H9 (cell line): ENCODE measurements around the gene C12orf50. TPM values are rescaled to one million over a fixed set of nuclear protein-coding genes. Genes with fewer than 3 reads are reported as not detected.

Experiments
- DNase-seq: peaks from one replicate; pipeline ENCODE4 v3.0.0-alpha.2; 2017
- H2AFZ ChIP-seq: one replicate; pipeline ENCODE4 v1.6.1; 2013; ENCODE audit warnings: mild to moderate bottlenecking, low read length, control low read depth, moderate library complexity
- H2AK5ac ChIP-seq: 2 replicates; pipeline ENCODE4 v1.6.1; 2013; ENCODE audit warnings: low read length, control low read depth, mixed read lengths; ENCODE audit not compliant: insufficient read length
- H2BK120ac ChIP-seq: one replicate; pipeline ENCODE4 v1.6.1; 2013; ENCODE audit warnings: low read depth, mild to moderate bottlenecking, low read length, control low read depth, inconsistent platforms; ENCODE audit not compliant: poor library complexity, severe bottlenecking
- H2BK12ac ChIP-seq: 2 replicates; pipeline ENCODE4 v1.6.1; 2013; ENCODE audit warnings: low read length, control low read depth, mixed read lengths, low read depth; ENCODE audit not compliant: insufficient read length
- H2BK15ac ChIP-seq: 2 replicates; pipeline ENCODE4 v1.6.1; 2013; ENCODE audit warnings: low read depth, low read length, control low read depth
- H2BK20ac ChIP-seq: one replicate; pipeline ENCODE4 v1.6.1; 2013; ENCODE audit warnings: low read depth, mild to moderate bottlenecking, low read length, control low read depth, inconsistent platforms; ENCODE audit not compliant: poor library complexity, severe bottlenecking
- H2BK5ac ChIP-seq: 2 replicates; pipeline ENCODE4 v1.6.1; 2013; ENCODE audit warnings: low read length, control low read depth, mixed read lengths; ENCODE audit not compliant: insufficient read length
- H3K14ac ChIP-seq: 2 replicates; pipeline ENCODE4 v1.6.1; 2013; ENCODE audit warnings: low read length, control low read depth; ENCODE audit not compliant: insufficient read depth
- H3K18ac ChIP-seq: 2 replicates; pipeline ENCODE4 v1.6.1; 2013; ENCODE audit warnings: low read depth, mild to moderate bottlenecking, mixed read lengths, low read length, control low read depth; ENCODE audit not compliant: insufficient read length
- H3K23ac ChIP-seq: 2 replicates; pipeline ENCODE4 v1.6.1; 2013; ENCODE audit warnings: low read length, control low read depth, mixed read lengths, low read depth; ENCODE audit not compliant: insufficient read length
- H3K23me2 ChIP-seq: 2 replicates; pipeline ENCODE4 v1.6.1; 2013; ENCODE audit warnings: low read depth, mild to moderate bottlenecking, mixed read lengths, low read length, control low read depth; ENCODE audit not compliant: insufficient read length, poor library complexity, severe bottlenecking
- H3K27ac ChIP-seq: 2 replicates; pipeline ENCODE4 v1.5.1; 2013; ENCODE audit warnings: low read length, control low read depth, mixed read lengths, low read depth; ENCODE audit not compliant: insufficient read length
- H3K27me3 ChIP-seq: 2 replicates; pipeline ENCODE4 v1.6.1; 2013; ENCODE audit warnings: low read length, control low read depth, inconsistent platforms; ENCODE audit not compliant: insufficient read depth
- H3K4ac ChIP-seq: 2 replicates; pipeline ENCODE4 v1.6.1; 2013; ENCODE audit warnings: low read depth, mild to moderate bottlenecking, control low read depth, inconsistent platforms, low read length, moderate library complexity
- H3K4me1 ChIP-seq: 2 replicates; pipeline ENCODE4 v1.6.1; 2013; ENCODE audit warnings: low read length, control low read depth, inconsistent platforms; ENCODE audit not compliant: insufficient read depth
- H3K4me2 ChIP-seq: 2 replicates; pipeline ENCODE4 v1.6.1; 2013; ENCODE audit warnings: low read length, control low read depth, mixed read lengths; ENCODE audit not compliant: insufficient read length, insufficient read depth
- H3K56ac ChIP-seq: 2 replicates; pipeline ENCODE4 v1.6.1; 2013; ENCODE audit warnings: low read depth, mild to moderate bottlenecking, mixed read lengths, low read length, control low read depth; ENCODE audit not compliant: insufficient read length
- H3K79me1 ChIP-seq: 2 replicates; pipeline ENCODE4 v1.6.1; 2013; ENCODE audit warnings: low read depth, mild to moderate bottlenecking, moderate library complexity, low read length, control low read depth, inconsistent platforms; ENCODE audit not compliant: insufficient read depth, poor library complexity, severe bottlenecking
- H3K79me2 ChIP-seq: 2 replicates; pipeline ENCODE4 v1.6.1; 2013; ENCODE audit warnings: low read length, control low read depth, inconsistent platforms; ENCODE audit not compliant: insufficient read depth
- H3K9ac ChIP-seq: 2 replicates; pipeline ENCODE4 v1.6.1; 2013; ENCODE audit warnings: low read length, control low read depth, mixed read lengths; ENCODE audit not compliant: insufficient read length; ENCODE audit errors: extremely low read depth
- H3K9me3 ChIP-seq: one replicate; pipeline ENCODE4 v1.6.1; 2013; ENCODE audit warnings: low read depth, low read length, inconsistent platforms; ENCODE audit not compliant: control insufficient read depth
- H3T11ph ChIP-seq: one replicate; pipeline ENCODE4 v1.6.1; 2013; ENCODE audit warnings: mild to moderate bottlenecking, low read length, control low read depth, inconsistent platforms
- H4K20me1 ChIP-seq: one replicate; pipeline ENCODE4 v1.6.1; 2013; ENCODE audit not compliant: control insufficient read depth, insufficient read length, insufficient read depth
- H4K5ac ChIP-seq: 2 replicates; pipeline ENCODE4 v1.6.1; 2013; ENCODE audit warnings: low read depth, mild to moderate bottlenecking, mixed read lengths, low read length, control low read depth; ENCODE audit not compliant: insufficient read length
- H4K8ac ChIP-seq: replicated peaks from 2 replicates; pipeline ENCODE4 v1.6.1; 2013; ENCODE audit warnings: low read length, control low read depth, mixed read lengths, low read depth; ENCODE audit not compliant: insufficient read length
- H4K91ac ChIP-seq: 2 replicates; pipeline ENCODE4 v1.6.1; 2013; ENCODE audit warnings: low read depth, mild to moderate bottlenecking, moderate library complexity, mixed read lengths, low read length, control low read depth; ENCODE audit not compliant: insufficient read length
- H3K27ac Mint-ChIP-seq, 3 experiments: 2 replicates in 2 of 3; 3 replicates in 1 of 3; pipeline ENCODE4 v1.8.0; 2020 to 2021; ENCODE audit warnings: mixed read lengths in 3 of 3, mild to moderate bottlenecking in 1 of 3, moderate library complexity in 1 of 3
- H3K27me3 Mint-ChIP-seq: 2 replicates; pipeline ENCODE4 v1.8.0; 2021; ENCODE audit warnings: low read depth, mild to moderate bottlenecking, moderate library complexity, mixed read lengths
- H3K36me3 Mint-ChIP-seq, 3 experiments: 2 replicates in 2 of 3; 3 replicates in 1 of 3; pipeline ENCODE4 v1.8.0; 2020 to 2021; ENCODE audit warnings: low read depth in 3 of 3, mixed read lengths in 3 of 3; ENCODE audit not compliant: insufficient read depth in 1 of 3
- H3K4me1 Mint-ChIP-seq, 2 experiments: 2 replicates each; pipeline ENCODE4 v1.8.0; 2020; ENCODE audit warnings: mixed read lengths in 2 of 2
- H3K4me3 Mint-ChIP-seq, 2 experiments: 2 replicates in 1 of 2; 3 replicates in 1 of 2; pipeline ENCODE4 v1.8.0; 2020 to 2021; ENCODE audit warnings: mild to moderate bottlenecking in 2 of 2, mixed read lengths in 2 of 2, moderate library complexity in 1 of 2
- H3K9me3 Mint-ChIP-seq, 2 experiments: 2 replicates in 1 of 2; 3 replicates in 1 of 2; pipeline ENCODE4 v1.8.0; 2020; ENCODE audit warnings: mild to moderate bottlenecking in 2 of 2, mixed read lengths in 2 of 2, moderate library complexity in 1 of 2
- CTCF ChIP-seq: fragments of 200-600 bp; sonication (generic); conservative IDR thresholded peaks from 3 replicates; pipeline ENCODE4 v1.8.0; 2021; ENCODE audit warnings: antibody characterized with exemption, mild to moderate bottlenecking
- WGBS: extraction: QIAGEN DNeasy Blood & Tissue Kit; methylation state at CpG from one replicate; pipeline ENCODE4 v1.1.7; 2013; ENCODE audit warnings: missing lambda C conversion rate, low lambda C conversion rate, mixed read lengths; ENCODE audit not compliant: insufficient read length; ENCODE audit errors: extremely low coverage; 5-methylcytosine and 5-hydroxymethylcytosine counted together
- total RNA-seq: library from RNA; stranded (reverse); gene quantifications from 2 replicates; pipeline ENCODE4 v1.2.1, GENCODE V29; 2021

C12orf50 gene
- total RNA-seq, 1 experiment from 2014 or later, result 0.17 TPM

- no peak for DNase-seq
- Mint-ChIP-seq H3K27ac (no peak overlapping the region), H3K4me1 (no peaks in the 10 kb centered on the region), H3K9me3 (peaks cover 13% of the 10 kb centered on the region in 2 experiments), H3K27me3 (peaks cover 16% of the 10 kb centered on the region), H3K4me3 (no peak overlapping the region), H3K36me3 (peaks cover 0 to 12% (median 8%) of the 10 kb centered on the region in 3 experiments; a peak in 4 of 7 replicates)
- Histone ChIP-seq H3T11ph (no peak overlapping the region), H4K8ac (no peak overlapping the region), H3K79me1 (no peaks in the 10 kb centered on the region), H3K56ac (no peak overlapping the region), H2BK12ac (no peak overlapping the region), H2AFZ (no peak overlapping the region), H2BK120ac (no peak overlapping the region), H2AK5ac (no peak overlapping the region), H3K9me3 (no peaks in the 10 kb centered on the region), H3K27ac (no peak overlapping the region), H2BK5ac (no peak overlapping the region), H3K4me1 (no peaks in the 10 kb centered on the region), H3K4me2 (no peak overlapping the region), H4K5ac (no peak overlapping the region), H3K23ac (no peak overlapping the region), H3K9ac (no peak overlapping the region), H3K79me2 (no peaks in the 10 kb centered on the region), H3K14ac (no peak overlapping the region), H2BK20ac (no peak overlapping the region), H3K27me3 (no peaks in the 10 kb centered on the region; the same call in 1 of the 2 replicates), H3K4ac (no peak overlapping the region), H3K23me2 (no peaks in the 10 kb centered on the region), H4K91ac (no peak overlapping the region), H2BK15ac (no peak overlapping the region), H3K18ac (no peak overlapping the region), H4K20me1 (no peaks in the 10 kb centered on the region)
- no peak for TF ChIP-seq CTCF
- WGBS, result no CpG with 5 or more reads among the region's 3 CpGs
These were observed 97.4 kb downstream of the C12orf50 start for GRCh38 chr12:87931812-87932211.
